ENCODE measurements around the gene FZD10.

The FZD10 gene

DNA sequence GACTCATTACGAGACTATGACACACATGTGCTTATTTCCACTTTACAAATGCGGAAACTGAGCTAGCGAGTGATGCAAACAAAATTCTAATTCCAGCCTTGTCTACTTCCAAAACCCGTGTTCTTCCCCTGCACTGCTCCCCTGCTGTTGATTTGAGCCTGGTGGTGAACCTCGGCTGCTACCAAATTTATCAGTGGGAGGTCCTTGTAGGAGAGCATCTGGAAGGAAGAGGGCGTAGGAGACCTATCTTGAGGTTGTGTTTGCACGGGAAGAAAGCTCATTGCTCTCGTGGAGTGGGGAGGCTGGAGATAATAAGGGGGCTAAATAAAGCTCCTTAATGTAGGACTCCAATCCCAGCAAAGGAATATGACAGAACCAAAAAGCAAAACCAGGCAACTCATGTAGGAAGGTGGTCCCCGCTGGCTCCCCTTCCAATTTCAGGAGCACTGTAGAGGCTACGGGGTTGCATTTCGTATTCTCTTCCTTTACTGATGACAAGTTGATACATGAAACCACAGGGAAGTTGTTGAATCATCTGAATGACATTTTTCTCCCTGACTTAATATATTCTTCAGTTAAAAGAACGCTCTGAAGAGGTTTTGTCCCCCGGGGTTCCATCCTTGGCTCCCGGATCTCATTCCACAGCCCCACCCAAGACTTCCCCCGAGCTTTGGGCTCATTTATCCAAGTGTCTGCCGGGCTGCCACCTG, 52.6 kb downstream of the FZD10 start:
- DNase-seq, result no peak

Data from T-helper 2 cell (primary cell).